GM18519 (cell line): ENCODE results near the gene PEPD.
"Not testable (repeated sequence)": the region's sequence is repeated elsewhere in the genome, so short reads cannot be mapped to it uniquely, and the experiment has no call there.

ENCODE experiments used
- ATAC-seq: cut with Tn5 transposase; IDR thresholded peaks from one replicate; pipeline ENCODE4 v1.9.1; 2021; ENCODE audit warnings: mild to moderate bottlenecking, moderate library complexity; ENCODE audit not compliant: unreplicated experiment, low FRiP score

Gene PEPD

GRCh38 chr19:33521480-33522370 is at the start of gene PEPD:
Gene PEPD (minus strand): TSS chr19:33521791. CDS start chr19:33521760, 31 bp downstream.
- peak; percentile 77 for ATAC-seq

DNA sequence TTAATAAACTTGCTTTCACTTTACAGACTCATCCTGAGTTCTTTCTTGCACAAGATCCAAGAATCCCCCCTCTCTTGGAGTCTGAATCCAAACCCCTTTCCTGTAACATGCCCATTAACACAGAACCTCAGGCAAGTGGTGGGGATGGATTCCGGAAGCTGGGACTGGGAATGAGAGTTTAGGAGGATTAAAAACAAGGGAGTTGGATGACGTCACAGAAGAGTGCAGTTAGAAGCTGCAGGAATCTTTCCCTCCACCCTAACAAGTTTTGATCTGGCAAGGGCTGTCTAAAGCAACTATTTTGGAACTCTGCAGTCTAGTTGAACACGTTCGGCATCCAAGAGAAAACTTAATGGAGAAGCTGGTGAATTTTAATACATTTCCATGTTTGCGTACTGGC is 48.2 kb upstream of the PEPD start:
- no peak for ATAC-seq

DNA sequence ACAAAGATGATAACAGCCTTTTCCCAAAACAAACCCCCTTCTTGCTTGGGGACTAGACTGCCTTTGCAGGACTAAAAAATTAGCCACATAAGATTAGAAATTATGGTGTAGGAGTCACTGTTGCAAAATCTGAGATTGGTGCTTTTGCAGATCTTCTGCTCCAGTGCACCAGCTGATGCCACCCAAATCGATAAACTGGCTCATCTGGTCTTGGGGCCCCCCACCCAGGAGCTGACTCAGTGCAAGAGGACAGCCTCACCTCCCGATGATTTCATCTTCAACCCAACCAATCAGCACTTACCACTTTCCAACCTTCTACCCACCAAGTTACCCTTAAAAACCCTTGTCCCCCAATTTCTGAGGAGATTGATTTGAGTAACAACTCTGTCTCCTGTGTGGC is 47.1 kb upstream of the PEPD start:
- no peak for ATAC-seq

DNA sequence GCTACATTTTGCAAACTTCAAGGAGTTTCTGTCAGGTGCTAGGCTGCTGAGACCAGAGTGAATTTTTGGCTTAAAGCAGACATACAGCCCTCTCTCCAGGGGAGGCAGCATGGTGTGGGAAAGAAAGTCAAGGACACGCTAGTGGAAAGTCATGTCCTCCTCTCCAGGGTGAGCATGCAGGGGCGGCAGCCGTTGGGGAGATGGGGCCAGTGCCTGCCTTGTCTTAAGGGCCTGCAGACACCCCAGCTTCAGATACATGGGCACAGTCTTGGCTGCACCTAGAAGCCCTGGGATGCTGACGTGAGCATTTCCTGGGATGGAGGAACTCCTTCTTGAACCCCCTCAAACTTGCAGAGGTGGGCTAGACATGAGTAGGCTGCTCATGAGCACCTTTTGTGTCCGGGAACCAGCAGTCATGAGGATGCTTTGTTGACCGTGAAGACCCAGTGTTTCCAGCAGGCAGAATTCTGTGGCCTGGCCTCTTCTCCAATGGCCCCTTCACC is 43.3 kb upstream of the PEPD start:
- ATAC-seq: no peak

- ATAC-seq: no peak
These were observed 41.0 kb upstream of the PEPD start for GRCh38 chr19:33562636-33563035.

DNA sequence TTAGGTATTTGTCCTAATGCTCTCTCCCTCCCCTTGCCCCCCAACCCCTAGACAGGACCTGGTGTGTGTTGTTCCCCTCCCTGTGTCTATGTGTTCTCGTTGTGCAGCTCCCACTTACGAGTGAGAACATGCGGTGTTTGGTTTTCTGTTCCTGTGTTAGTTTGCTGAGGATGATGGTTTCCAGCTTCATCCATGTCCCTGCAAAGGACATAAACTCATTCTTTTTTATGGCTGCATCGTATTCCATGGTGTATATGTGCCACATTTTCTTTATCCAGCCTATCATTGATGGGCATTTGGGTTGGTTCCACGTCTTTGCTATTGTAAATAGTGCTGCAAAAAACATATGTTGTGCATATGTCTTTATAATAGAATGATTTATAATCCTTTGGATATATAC is 40.1 kb upstream of the PEPD start:
- not testable (repeated sequence) for ATAC-seq

DNA sequence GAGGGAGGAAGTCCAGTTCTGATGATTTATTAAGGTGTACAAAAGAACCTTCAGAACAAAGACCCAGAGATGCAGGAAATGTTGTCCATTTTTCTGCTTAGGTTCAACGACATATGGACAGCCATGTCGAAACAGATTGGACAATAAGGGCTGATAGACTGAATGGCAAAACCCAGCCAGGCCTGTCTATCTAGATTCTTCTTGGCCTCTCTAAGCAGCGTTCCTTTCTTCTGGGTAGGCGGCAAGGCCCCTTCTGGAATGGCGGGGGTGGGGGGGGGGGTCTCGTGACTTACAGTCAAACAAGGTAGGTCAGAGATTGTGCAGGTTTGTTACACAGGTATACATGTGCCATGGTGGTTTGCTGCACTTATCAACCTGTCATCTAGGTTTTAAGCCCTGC is 39.7 kb upstream of the PEPD start:
- ATAC-seq: no peak

- no peak for ATAC-seq
These were observed 38.4 kb upstream of the PEPD start for GRCh38 chr19:33559996-33560395.

DNA sequence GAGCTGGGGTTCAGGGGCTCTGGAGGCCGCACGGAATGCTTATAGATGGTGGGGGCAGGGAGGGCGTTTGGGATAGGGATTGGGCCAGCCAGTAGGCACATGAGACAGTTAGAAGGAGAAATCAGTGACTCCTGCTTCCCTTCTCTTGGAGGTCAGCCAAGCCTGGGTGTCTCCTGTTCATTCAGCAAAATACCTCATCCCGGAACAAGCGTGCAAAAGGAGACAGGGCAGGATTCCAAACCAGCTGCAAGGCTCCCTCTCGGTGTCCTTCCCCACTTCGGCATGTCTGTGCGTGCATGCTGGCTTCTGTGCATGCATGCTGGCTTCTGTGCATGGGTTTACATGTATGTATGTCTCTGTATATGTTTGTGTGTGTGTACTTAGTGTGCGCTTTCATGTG is 37.3 kb upstream of the PEPD start:
- ATAC-seq: no peak

- ATAC-seq: no peak
These were observed 36.6 kb upstream of the PEPD start for GRCh38 chr19:33558151-33558550.

DNA sequence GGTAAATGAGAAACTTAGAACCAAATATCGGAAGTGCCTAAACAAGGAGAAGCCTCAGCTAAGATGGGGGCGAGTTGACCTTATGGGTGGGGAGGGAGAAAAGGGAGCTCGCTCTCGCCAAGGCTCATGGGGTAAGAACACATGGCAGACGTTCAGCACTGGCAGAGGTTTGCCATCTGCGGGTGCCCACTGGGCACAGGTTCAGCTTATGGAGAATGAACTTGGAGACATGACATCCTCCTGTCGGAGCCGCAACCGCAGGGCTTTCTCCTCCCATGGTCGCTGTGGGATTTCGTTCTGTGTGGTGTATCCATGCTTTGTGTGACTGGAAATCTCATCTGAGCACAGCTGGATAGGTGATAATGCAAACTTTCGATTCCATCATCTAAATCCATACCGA is 36.1 kb upstream of the PEPD start:
- no peak for ATAC-seq

GRCh38 chr19:33557196-33557595 is 35.6 kb upstream of the PEPD start:
- ATAC-seq: no peak

- no peak for ATAC-seq
These were observed 34.7 kb upstream of the PEPD start for GRCh38 chr19:33556261-33556660.

DNA sequence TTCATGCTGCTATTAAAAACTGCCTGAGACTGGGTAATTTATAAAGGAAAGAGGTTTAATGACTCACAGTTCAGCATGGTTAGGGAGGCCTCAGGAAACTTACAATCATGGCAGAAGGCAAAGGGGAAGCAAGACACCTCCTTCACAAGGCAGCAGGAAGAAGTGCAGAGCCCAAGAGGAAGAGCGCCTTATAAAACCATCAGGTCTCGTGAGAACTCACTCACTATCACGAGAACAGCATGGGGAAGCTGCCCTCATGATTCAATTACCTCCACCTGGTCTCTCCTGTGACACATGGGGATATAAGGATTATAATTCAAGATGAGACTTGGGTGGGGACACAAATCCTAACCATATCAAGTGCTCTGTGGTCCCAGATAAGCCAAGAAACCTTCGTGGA is 34.1 kb upstream of the PEPD start:
- ATAC-seq: not testable (repeated sequence)

DNA sequence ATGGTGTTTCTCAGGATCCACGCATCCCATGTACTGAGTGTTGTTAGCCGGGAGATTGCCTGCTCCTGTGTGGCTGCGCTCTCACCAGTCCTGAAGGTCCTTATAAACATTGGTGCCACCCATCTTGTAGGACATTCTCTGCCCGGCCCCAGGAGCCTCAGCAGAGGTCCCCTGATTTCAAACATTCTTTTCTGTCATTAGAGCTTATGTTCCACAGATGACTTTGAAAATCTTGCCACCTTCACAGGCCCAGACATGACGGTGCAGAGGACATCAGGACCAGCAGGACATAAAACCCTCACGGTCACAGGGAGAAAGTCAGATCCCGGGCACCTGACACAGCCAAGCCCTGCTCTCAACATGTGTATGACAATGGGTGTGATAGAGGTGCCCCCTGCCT is 33.2 kb upstream of the PEPD start:
- no peak for ATAC-seq

GRCh38 chr19:33554391-33554790 is 32.8 kb upstream of the PEPD start:
- no peak for ATAC-seq

GRCh38 chr19:33553530-33554310 is 32.1 kb upstream of the PEPD start:
- no peak for ATAC-seq

DNA sequence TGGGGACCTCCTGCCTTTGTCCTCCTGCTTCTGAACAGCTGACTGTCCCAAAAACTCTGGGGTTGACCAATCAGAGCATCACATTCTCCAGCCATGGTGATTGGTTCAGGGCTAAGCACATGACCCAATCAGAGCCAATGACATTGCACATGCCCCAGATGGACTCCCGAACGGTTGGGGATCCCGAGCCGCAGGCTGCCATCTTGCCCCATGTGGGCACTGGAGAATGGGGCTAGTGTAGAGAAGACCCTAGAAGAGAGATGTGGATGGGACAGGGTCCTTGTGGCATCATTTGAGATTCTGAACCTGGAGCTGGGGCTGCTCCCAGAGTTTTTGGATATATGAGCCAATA is 31.3 kb upstream of the PEPD start:
- no peak for ATAC-seq

DNA sequence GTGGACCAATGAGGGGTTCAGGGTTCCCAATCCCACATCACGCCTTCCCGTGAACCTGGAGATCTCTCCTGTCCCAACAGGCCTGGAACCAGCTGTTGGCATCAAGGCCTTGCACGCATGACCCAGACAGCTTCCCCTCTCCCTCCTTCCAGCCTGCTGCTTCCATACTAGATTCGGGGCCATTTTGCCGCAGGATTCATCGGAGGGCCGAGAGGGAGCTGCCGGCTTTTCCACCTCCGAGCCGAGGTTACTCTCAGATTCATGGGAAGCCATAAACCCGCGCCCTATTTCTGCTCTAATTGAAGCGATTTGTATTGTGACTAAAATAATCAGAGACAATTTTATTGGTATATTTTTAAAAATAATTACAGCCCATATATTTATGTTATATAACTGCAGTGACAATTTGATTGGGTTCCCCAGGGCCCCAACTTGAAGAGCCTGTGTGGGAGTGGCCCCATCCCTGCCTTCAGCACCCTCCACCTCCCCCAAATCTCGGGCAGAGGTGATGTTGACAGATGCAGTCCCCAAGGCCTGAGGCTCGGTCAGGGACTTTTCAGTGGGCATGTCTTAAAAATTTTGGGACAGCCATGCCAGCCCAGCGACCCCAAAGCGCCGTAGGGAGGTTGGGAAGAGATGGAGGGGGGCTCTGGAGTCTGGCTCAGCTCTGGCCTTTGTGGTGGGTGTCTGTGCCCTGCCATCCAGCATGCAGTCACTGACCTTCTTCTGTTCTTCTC is 30.8 kb upstream of the PEPD start:
- no peak for ATAC-seq

- no peak for ATAC-seq
These were observed 30.1 kb upstream of the PEPD start for GRCh38 chr19:33551676-33552075.

- no peak for ATAC-seq
These were observed 29.2 kb upstream of the PEPD start for GRCh38 chr19:33550768-33551167.
